ENCODE measurements around the gene TMPO. TPM values are rescaled to one million over a fixed set of nuclear protein-coding genes. Genes with fewer than 3 reads are reported as not detected.

The TMPO gene, protein sequence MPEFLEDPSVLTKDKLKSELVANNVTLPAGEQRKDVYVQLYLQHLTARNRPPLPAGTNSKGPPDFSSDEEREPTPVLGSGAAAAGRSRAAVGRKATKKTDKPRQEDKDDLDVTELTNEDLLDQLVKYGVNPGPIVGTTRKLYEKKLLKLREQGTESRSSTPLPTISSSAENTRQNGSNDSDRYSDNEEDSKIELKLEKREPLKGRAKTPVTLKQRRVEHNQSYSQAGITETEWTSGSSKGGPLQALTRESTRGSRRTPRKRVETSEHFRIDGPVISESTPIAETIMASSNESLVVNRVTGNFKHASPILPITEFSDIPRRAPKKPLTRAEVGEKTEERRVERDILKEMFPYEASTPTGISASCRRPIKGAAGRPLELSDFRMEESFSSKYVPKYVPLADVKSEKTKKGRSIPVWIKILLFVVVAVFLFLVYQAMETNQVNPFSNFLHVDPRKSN
- 8.0 and 42.0 TPM in 2 replicates for total RNA-seq (ENCODE audit: low replicate concordance)

GRCh38 chr12:98515287-98516110 is at the start of gene TMPO:
Gene TMPO (plus strand): TSS chr12:98515590. CDS start chr12:98515868, 278 bp downstream.

DNA sequence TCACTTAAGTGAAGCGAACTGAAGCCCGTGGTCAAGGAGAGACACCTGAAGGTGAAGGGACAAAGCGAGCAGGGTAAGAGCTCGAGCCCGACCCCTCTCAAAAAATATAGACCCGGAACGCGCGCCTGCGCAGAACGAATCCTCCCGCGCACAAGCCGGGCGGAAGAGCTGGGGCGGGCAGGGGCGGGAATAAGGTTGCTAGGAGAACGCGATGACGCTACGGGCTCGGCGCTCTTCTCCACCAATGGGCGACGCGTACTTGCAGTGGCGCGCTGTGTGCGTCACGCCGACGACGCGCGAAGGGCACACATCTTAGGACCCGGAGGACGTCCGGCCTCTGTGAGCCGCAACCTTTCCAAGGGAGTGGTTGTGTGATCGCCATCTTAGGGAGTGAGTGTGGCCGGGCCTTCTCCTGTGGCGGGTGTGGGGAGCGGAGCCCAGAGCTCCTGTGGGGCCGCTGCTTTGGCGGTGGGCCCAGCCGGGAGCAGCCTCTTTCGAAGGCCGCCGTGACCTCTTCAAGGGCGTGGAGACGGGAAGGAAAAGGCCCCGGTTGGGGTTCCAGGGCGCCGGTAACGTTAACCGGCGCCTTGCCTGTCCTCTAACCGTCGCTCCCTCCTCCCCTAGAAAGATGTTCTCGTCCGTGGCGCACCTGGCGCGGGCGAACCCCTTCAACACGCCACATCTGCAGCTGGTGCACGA is 78.1 kb downstream of the TMPO start, which contains the start of gene SLC25A3:
Gene SLC25A3 (plus strand): TSS at position 336 of the 699 bp plus-strand sequence. CDS start 293 bp downstream, at position 629.

Other genes starting within 250 kb of the TMPO start
- 690 and 740 TPM in 2 replicates for gene SLC25A3, start 78.1 kb downstream of the TMPO start, total RNA-seq (ENCODE audit: low replicate concordance)
- 13.6 and 60.7 TPM in 2 replicates for gene IKBIP, start 129.2 kb downstream of the TMPO start, total RNA-seq (ENCODE audit: low replicate concordance)
- gene APAF1, start 129.7 kb downstream of the TMPO start, total RNA-seq (ENCODE audit: low replicate concordance), result 11.5 and 23.2 TPM in 2 replicates